GM12892 (cell line): ENCODE results near the gene ANK2. TPM values are rescaled to one million over a fixed set of nuclear protein-coding genes. Genes with fewer than 3 reads are reported as not detected.
A peak's percentile ranks its signal among the peaks of the same experiment; 100 is the strongest.

Experiments used
- DNase-seq: peaks from one replicate; pipeline ENCODE4 v3.0.0; 2011; ENCODE audit not compliant: insufficient read length
- FAIRE-seq: peaks from 2 replicates; lab custom pipeline; 2011; peaks lifted over from hg19 to GRCh38; lab: Jason Lieb, UNC
- POLR2A ChIP-seq: IDR thresholded peaks from 2 replicates; pipeline ENCODE4 v1.6.1; 2011; ENCODE audit warnings: low read depth, low read length, control low read depth
- POLR2AphosphoS5 ChIP-seq: IDR thresholded peaks from 2 replicates; pipeline ENCODE4 v1.6.1; 2011; ENCODE audit warnings: low read depth, low read length, control low read depth
- TAF1 ChIP-seq: IDR thresholded peaks from 2 replicates; pipeline ENCODE4 v1.6.1; 2011; ENCODE audit warnings: low read depth, mild to moderate bottlenecking, control low read depth, low read length, borderline replicate concordance
- polyA plus RNA-seq: library from polyadenylated mRNA; unstranded; fragments of >200 nt; gene quantifications from one replicate; pipeline ENCODE4 v1.2.1, GENCODE V29; 2012; ENCODE audit warnings: missing spikeins, inconsistent platforms; ENCODE audit not compliant: missing spikeins

Gene ANK2
- 7.5 TPM for polyA plus RNA-seq

DNA sequence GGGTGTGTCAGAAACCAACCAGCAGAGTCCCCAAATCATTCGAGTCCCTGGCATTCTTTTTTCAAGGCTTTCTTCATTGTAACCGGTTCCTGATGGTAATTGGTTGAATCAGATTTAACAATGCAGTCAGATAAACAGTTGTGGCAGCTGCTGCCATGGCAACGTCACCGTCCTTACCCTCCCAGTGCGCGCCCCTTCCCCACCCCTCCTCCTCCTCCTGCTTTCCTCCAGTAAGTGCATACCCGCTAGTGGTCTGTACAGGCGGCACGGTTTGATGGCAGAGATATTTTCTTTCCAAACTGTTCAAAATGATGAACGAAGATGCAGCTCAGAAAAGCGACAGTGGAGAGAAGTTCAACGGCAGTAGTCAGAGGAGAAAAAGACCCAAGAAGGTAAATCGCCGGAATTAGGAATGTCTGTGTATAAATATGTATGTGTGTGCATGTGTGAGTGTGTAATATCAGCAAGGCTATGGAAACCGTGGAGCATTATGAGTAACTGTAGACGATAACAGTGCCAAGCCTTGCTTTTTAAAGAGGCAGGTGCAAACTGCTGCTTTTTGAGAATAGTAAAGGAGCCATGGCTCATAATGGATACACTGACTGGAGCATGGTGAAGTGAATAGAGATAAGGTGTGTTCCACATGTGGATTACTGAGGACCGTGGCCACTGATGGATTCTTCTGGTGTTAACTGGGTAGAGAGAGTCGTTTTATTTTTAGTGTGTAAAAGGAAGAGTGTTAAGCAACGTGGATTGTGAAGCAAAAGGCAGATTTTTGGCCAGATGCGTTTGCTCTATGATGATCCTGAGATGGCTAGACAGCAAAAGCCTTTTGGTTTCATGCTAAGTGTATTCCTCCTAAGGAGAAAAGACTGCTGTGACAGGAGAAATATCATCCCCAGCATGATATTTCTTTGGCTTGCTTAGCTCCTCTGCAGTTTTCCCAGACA, at the start of gene ANK2:
Gene ANK2 (plus strand): TSS at position 233 of the 950 bp plus-strand sequence. CDS start 76 bp downstream, at position 309.
- no peak for TF ChIP-seq POLR2A
- no peak for TF ChIP-seq TAF1
- TF ChIP-seq POLR2AphosphoS5, result no peak
- no peak for DNase-seq
- FAIRE-seq, result no peak

DNA sequence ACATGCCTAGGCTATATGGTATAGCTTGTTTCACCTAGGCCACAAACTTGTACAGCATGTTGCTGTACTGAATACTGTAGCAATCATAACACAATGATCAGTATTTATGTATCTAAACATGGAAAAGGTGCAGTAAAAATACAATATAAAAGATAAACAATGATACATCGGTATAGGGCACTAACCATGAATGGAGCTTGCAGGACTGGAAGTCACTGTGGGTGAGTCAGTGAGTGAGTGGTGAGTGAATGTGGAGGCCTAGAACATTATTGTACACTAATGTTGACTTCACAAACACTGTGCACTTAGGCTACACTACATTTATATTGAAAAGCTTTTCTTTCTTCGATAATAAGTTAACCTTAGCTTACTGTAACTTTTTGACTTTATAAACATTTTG, 45.6 kb upstream of the ANK2 start:
- peak; percentile 9 for FAIRE-seq

DNA sequence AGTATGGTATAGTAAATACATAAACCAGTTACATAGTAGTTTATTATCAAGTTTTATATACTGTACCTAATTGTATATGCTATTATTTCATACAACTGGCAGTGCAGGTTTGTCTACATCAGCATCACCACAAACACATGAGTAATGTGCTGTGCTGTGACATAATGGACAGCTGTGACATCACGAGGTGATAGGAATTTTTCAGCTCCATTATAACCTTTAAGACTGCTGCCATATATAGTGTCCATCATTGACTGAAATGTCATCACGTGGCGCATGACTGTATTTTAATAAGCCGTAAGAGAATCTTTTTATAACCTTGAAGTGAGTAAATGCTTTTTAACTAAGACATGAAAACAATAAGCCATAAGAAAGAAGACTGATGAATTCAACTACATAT, 44.8 kb upstream of the ANK2 start:
- FAIRE-seq, result no peak
- TF ChIP-seq POLR2AphosphoS5 (no peak), TAF1 (no peak), POLR2A (no peak)
- no peak for DNase-seq

More for the DNA sequence above, 45.6 kb upstream of the ANK2 start:
- no peak for TF ChIP-seq TAF1
- TF ChIP-seq POLR2AphosphoS5, result no peak
- TF ChIP-seq POLR2A, result no peak
- no peak for DNase-seq

DNA sequence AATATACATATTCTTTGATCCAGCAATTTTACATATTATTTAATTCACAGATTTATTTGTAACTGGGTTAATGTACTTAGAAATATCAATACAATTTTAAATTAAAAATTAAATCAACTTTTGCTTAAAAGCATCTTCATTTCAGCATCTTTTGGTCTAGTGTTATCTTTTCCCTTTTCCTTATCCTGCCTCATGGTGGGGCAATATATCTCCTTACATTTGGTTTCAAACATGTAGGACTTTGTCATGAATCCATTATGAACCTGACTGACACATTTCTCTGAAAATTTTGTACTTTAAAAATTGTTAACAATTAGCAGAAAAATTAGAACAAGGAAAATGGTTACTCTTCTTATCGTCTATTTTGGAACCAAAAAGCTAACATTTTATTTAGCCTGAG, 42.8 kb upstream of the ANK2 start:
- FAIRE-seq (no peak), DNase-seq (no peak)
- TF ChIP-seq TAF1, result no peak
- TF ChIP-seq POLR2A, result no peak
- TF ChIP-seq POLR2AphosphoS5, result no peak

- no peak for DNase-seq
- TF ChIP-seq TAF1, result no peak
- no peak for TF ChIP-seq POLR2A
- no peak for TF ChIP-seq POLR2AphosphoS5
- no peak for FAIRE-seq
Measured at GRCh38 chr4:113007151-113007550, 42.3 kb upstream of the ANK2 start.

GRCh38 chr4:113008135-113008534, 41.3 kb upstream of the ANK2 start:
- TF ChIP-seq TAF1, result no peak
- no peak for TF ChIP-seq POLR2AphosphoS5
- TF ChIP-seq POLR2A, result no peak
- DNase-seq (no peak), FAIRE-seq (no peak)

GRCh38 chr4:113008716-113009115, 40.7 kb upstream of the ANK2 start:
- DNase-seq (no peak), FAIRE-seq (no peak)
- no peak for TF ChIP-seq POLR2A
- TF ChIP-seq POLR2AphosphoS5, result no peak
- no peak for TF ChIP-seq TAF1

- TF ChIP-seq TAF1 (no peak), POLR2AphosphoS5 (no peak), POLR2A (no peak)
- DNase-seq (no peak), FAIRE-seq (no peak)
Measured at GRCh38 chr4:113009461-113009860, 40.0 kb upstream of the ANK2 start.

DNA sequence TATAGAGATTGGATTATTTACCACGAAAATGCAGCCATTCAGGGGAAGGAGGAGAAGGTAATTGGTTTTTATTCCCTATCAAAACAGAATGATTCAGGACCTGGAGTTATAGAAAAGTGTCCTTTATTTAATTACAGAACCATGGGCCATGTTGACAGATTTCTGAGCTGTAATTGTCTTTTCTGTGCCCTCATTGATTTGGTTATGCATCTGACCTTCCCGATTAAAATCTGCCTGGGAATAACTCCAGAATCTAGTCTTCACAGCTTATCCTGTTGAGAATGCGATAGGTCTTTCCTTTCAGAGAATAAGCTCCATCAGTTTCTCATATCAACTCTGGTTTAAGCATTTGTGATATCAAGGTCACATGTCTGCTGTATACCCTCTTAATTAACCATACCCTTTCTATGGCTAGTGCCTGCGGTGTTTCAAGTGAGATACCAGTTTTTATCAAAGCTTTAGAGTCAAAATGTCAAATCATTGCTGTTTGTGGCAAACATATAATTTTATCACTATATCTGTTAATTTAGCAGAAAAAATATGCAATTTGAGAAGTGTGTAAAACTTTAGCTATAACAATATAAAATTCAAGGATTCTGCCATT, 37.2 kb upstream of the ANK2 start:
- no peak for DNase-seq
- FAIRE-seq, result no peak
- no peak for TF ChIP-seq TAF1

- FAIRE-seq, result no peak
- DNase-seq, result no peak
- no peak for TF ChIP-seq POLR2A
- TF ChIP-seq TAF1, result no peak
- TF ChIP-seq POLR2AphosphoS5, result no peak
Measured at GRCh38 chr4:113012786-113013185, 36.7 kb upstream of the ANK2 start.

DNA sequence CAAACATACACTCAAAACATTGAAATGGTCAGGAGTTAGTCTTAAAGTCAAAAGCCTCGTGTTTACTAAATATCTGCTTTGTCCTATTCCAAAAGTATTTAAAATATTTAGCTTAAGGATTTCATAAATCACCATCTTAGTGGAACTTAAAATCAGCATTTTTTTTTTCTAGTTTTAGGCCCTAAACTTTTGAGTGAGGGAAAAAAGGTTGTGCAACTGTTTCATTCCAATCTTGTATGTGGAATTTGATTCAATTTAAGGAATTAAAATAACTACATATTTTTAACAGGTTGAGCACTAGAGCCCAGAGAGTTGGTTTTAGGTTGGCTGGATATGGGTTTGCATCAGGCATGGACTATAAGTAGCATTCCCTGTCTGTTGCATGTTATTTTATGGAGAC, 35.7 kb upstream of the ANK2 start:
- DNase-seq (no peak), FAIRE-seq (no peak)
- TF ChIP-seq TAF1, result no peak
- no peak for TF ChIP-seq POLR2AphosphoS5
- TF ChIP-seq POLR2A, result no peak

DNA sequence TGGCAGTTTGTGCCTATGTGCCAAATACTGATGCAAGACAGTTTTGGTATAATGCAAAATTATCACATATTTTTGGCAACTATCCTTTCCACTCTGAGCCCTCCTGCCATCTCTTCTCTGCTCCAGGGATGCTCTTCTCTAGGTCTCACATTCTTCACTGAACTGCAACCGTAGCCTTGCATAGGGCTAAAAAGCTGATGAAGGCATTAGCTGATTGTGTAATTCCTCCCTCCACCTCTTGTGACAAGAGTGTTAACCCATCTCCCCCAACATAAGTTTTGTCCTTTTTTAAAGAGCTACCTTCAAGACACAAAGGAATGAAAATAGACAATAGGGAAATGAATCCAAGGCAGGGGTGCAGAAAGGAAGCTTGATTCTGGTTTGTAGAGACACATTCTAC, 33.1 kb upstream of the ANK2 start:
- no peak for DNase-seq
- TF ChIP-seq TAF1 (no peak), POLR2A (no peak), POLR2AphosphoS5 (no peak)
- FAIRE-seq, result no peak
